ENCODE data around the gene CRLF3.

GRCh38 chr17:30838202-30838807 is 13.8 kb upstream of the CRLF3 start:
- TF ChIP-seq, protein P1, sequence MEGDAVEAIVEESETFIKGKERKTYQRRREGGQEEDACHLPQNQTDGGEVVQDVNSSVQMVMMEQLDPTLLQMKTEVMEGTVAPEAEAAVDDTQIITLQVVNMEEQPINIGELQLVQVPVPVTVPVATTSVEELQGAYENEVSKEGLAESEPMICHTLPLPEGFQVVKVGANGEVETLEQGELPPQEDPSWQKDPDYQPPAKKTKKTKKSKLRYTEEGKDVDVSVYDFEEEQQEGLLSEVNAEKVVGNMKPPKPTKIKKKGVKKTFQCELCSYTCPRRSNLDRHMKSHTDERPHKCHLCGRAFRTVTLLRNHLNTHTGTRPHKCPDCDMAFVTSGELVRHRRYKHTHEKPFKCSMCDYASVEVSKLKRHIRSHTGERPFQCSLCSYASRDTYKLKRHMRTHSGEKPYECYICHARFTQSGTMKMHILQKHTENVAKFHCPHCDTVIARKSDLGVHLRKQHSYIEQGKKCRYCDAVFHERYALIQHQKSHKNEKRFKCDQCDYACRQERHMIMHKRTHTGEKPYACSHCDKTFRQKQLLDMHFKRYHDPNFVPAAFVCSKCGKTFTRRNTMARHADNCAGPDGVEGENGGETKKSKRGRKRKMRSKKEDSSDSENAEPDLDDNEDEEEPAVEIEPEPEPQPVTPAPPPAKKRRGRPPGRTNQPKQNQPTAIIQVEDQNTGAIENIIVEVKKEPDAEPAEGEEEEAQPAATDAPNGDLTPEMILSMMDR (IDR thresholded peaks at IDR 0.05; ENCODE audit: low read depth, low read length): no peak
- TF ChIP-seq POLR2A (IDR thresholded peaks at IDR 0.05; ENCODE audit: extremely low read depth, insufficient read length): no peak
- TF ChIP-seq MAX (IDR thresholded peaks at IDR 0.05; ENCODE audit: low read depth, low read length): no peak
- TF ChIP-seq MYC (IDR thresholded peaks at IDR 0.05; ENCODE audit: low read depth, low read length): no peak
